ENCODE results near the gene SPARCL1. TPM values are rescaled to one million over a fixed set of nuclear protein-coding genes. Genes with fewer than 3 reads are reported as not detected.
"Not testable (repeated sequence)": the region's sequence is repeated elsewhere in the genome, so short reads cannot be mapped to it uniquely, and the experiment has no call there.

The SPARCL1 gene
- total RNA-seq, 4 donors from 2014 or later, result 312 to 741 (median 433) TPM

DNA sequence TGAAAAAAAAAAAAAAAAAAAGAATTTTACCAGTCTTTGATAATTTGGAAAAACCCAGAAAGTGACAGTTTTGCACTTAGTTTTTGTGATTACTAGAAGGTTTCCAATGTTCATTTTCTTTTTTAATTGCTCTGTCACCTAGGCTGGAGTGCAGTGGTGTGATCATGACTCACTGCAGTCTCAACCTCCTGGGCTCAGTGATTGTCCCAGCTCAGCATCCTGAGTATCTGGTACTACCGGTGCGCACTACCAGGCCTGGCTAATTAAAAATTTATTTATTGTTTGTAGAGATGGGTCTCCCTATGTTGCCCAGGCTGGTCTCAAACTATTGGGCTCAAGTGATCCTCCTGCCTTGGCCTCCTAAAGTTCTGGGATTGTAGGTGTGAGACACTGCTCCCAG is 103.5 kb downstream of the SPARCL1 start:
- WGBS, 2 donors, result 93 to 95% methylated on average over 2 of the region's 2 CpGs
- no peak for DNase-seq (ENCODE audit: low spot score in 2 of 2)
- no peaks in the 10 kb centered on the region for H3K27me3 ChIP-seq

DNA sequence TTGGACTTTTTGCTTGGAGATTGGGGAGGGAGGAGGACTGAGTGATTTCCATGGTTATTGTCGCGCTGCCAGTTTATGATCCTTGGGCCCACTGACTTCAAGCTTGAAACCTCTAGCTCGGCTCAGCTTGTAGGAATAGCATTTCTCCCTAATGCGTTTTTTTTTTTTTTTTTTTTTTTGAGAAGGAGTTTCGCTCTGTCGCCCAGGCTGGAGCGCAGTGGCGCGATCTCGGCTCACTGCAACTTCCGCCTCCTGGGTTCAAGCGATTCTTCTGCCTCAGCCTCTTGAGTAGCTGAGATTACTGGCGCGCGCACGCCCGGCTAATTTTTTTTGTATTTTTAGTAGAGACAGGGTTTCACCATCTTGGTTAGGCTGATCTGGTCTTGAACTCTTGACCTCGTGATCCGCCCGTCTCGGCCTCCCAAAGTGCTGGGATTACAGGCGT is 105.1 kb downstream of the SPARCL1 start:
- DNase-seq (ENCODE audit: low spot score in 2 of 2); H3K27me3 ChIP-seq; H3K9me3 ChIP-seq; H3K36me3 ChIP-seq: not testable (repeated sequence)
- Histone ChIP-seq H3K27ac (peak overlapping the region in 2 of 4 donors; percentile 95 to 96), H3K4me1 (peaks cover 0 to 51% (median 11%) of the 10 kb centered on the region in 4 donors), H3K4me3 (peak overlapping the region in 2 of 4 donors; percentile 71 to 81)
- 87 to 93% methylated on average over 22 of the region's 22 CpGs for WGBS, 2 donors

More for the DNA sequence above, 103.5 kb downstream of the SPARCL1 start:
- H3K4me3 ChIP-seq, result no peak overlapping the region
- H3K4me1 ChIP-seq, result peaks cover 0 to 51% (median 11%) of the 10 kb centered on the region in 4 donors
- no peak overlapping the region for H3K27ac ChIP-seq
- no peaks in the 10 kb centered on the region for H3K9me3 ChIP-seq
- no peaks in the 10 kb centered on the region for H3K36me3 ChIP-seq
- TF ChIP-seq, protein P1, sequence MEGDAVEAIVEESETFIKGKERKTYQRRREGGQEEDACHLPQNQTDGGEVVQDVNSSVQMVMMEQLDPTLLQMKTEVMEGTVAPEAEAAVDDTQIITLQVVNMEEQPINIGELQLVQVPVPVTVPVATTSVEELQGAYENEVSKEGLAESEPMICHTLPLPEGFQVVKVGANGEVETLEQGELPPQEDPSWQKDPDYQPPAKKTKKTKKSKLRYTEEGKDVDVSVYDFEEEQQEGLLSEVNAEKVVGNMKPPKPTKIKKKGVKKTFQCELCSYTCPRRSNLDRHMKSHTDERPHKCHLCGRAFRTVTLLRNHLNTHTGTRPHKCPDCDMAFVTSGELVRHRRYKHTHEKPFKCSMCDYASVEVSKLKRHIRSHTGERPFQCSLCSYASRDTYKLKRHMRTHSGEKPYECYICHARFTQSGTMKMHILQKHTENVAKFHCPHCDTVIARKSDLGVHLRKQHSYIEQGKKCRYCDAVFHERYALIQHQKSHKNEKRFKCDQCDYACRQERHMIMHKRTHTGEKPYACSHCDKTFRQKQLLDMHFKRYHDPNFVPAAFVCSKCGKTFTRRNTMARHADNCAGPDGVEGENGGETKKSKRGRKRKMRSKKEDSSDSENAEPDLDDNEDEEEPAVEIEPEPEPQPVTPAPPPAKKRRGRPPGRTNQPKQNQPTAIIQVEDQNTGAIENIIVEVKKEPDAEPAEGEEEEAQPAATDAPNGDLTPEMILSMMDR (IDR thresholded peaks at IDR 0.05), result no peak
- TF ChIP-seq POLR2A (IDR thresholded peaks at IDR 0.05), result no peak
- no peak for TF ChIP-seq EP300 (IDR thresholded peaks at IDR 0.05)

Other genes with a start within 250 kb of the SPARCL1 start
- 1 to 10 TPM in 2 of 4 donors, not detected in 2; 1.2 to 1.7 TPM for gene HSD17B13, start 206.5 kb downstream of the SPARCL1 start, total RNA-seq
- 10 to 100 TPM; 62.4 to 75.1 (median 67.8) TPM for gene HSD17B11, start 138.2 kb downstream of the SPARCL1 start, total RNA-seq
- gene NUDT9, start 106.8 kb downstream of the SPARCL1 start, total RNA-seq, result 10 to 100 TPM; 15.0 to 33.3 (median 24.5) TPM
- gene DSPP, start 79.2 kb upstream of the SPARCL1 start, total RNA-seq, result not detected
- gene DMP1, start 120.9 kb upstream of the SPARCL1 start, total RNA-seq, result not detected

All from tibial nerve (tissue), 4 donors.